HCT116 (cell line): ENCODE results near the gene FOXK2. TPM values are rescaled to one million over a fixed set of nuclear protein-coding genes. Genes with fewer than 3 reads are reported as not detected.
"Not testable (repeated sequence)": the region's sequence is repeated elsewhere in the genome, so short reads cannot be mapped to it uniquely, and the experiment has no call there.

Experiments used
- ATAC-seq: fragments of 200-7000 bp; cut with Tn5 transposase; 2 replicates; pipeline ENCODE4 v1.9.1; 2020; ENCODE audit warnings: mild to moderate bottlenecking, moderate library complexity
- BruUV-seq: library from RNA; stranded (reverse); fragments of 400-500 nt; replicated peaks from 2 replicates; lab custom pipeline; 2021; lab: Mats Ljungman, UMichigan
- CTCF ChIA-PET: fragments of 300-600 bp; sonication (Branson Sonifier 250); formaldehyde crosslinking; loops from one replicate; lab custom pipeline; 2021; ENCODE audit warnings: antibody characterized with exemption; lab: Charles Lee
- POLR2A ChIA-PET: fragments of 300-600, 350-600 bp; sonication (Branson Sonifier 250); formaldehyde crosslinking; loops from one replicate; lab custom pipeline; 2021; ENCODE audit warnings: antibody characterized with exemption; lab: Charles Lee
- RAD21 ChIA-PET, 2 experiments: fragments of 300-600 bp; sonication (Branson Sonifier 250); formaldehyde crosslinking; loops; one replicate each; lab custom pipeline; 2023; ENCODE audit warnings: low total read pairs in 2 of 2; ENCODE audit not compliant: uncharacterized antibody in 2 of 2, unreplicated experiment in 2 of 2, low non-redundant PET in 1 of 2; lab: Charles Lee
- DNase-seq: peaks from one replicate; pipeline ENCODE4 v3.0.0-alpha.2; 2010; ENCODE audit warnings: low read depth, low spot score
- H2AFZ ChIP-seq: fragments of 200-600 bp; shearing (Covaris generic), sonication (generic); 2 replicates; pipeline ENCODE4 v1.6.1; 2017; ENCODE audit warnings: low read depth, mixed run types, mixed read lengths, antibody characterized with exemption, low read length; ENCODE audit not compliant: poor library complexity, severe bottlenecking
- H3K27ac ChIP-seq: 2 replicates; pipeline ENCODE4 v1.5.1; 2012; ENCODE audit warnings: low read depth, low read length
- H3K27me3 ChIP-seq: fragments of 200-600 bp; sonication (generic); 2 replicates; pipeline ENCODE4 v1.6.1; 2016; ENCODE audit warnings: mixed run types, low read length, mixed read lengths; ENCODE audit not compliant: insufficient read depth
- H3K36me3 ChIP-seq, 2 experiments: fragments of 200-500 bp in 1 of 2; fragments of 200-600 bp in 1 of 2; sonication (Bioruptor generic) in 1 of 2; sonication (generic) in 1 of 2; 2 replicates each; pipeline versions ENCODE4 v1.5.1 to v1.6.1; 2014 to 2016; ENCODE audit warnings: low read length in 2 of 2, inconsistent platforms in 1 of 2, mixed read lengths in 1 of 2, mixed run types in 1 of 2; ENCODE audit not compliant: insufficient read depth in 2 of 2, control insufficient read depth in 1 of 2
- H3K4me1 ChIP-seq, 2 experiments: fragments of 200-600 bp in 1 of 2; sonication (generic) in 1 of 2; 2 replicates each; pipeline versions ENCODE4 v1.5.1 to v1.6.1; 2012 to 2017; ENCODE audit warnings: low read length in 2 of 2, inconsistent platforms in 1 of 2, mild to moderate bottlenecking in 1 of 2, mixed read lengths in 1 of 2, mixed run types in 1 of 2, moderate library complexity in 1 of 2; ENCODE audit not compliant: insufficient read depth in 2 of 2, control insufficient read depth in 1 of 2
- H3K4me2 ChIP-seq: fragments of 200-600 bp; sonication (generic); 2 replicates; pipeline ENCODE4 v1.6.1; 2017; ENCODE audit warnings: mixed run types, low read length, mixed read lengths
- H3K4me3 ChIP-seq, 2 experiments: fragments of 200-600 bp in 1 of 2; sonication (generic) in 1 of 2; replicated peaks in 1 of 2; 2 replicates each; pipeline ENCODE4 v1.5.1; 2011 to 2016; ENCODE audit warnings: low read length in 2 of 2, control low read depth in 1 of 2, low read depth in 1 of 2, mild to moderate bottlenecking in 1 of 2, mixed read lengths in 1 of 2, mixed run types in 1 of 2
- H3K79me2 ChIP-seq: fragments of 200-600 bp; sonication (generic); 2 replicates; pipeline ENCODE4 v1.6.1; 2017; ENCODE audit warnings: mild to moderate bottlenecking, mixed run types, low read length, moderate library complexity, mixed read lengths; ENCODE audit not compliant: insufficient read depth
- H3K9ac ChIP-seq: fragments of 200-600 bp; sonication (generic); 2 replicates; pipeline ENCODE4 v1.6.1; 2016; ENCODE audit warnings: low read length, mixed read lengths
- H3K9me2 ChIP-seq: fragments of 200-600 bp; sonication (generic), shearing (Covaris generic); 2 replicates; pipeline ENCODE4 v1.6.1; 2017; ENCODE audit warnings: mixed run types, mild to moderate bottlenecking, moderate library complexity; ENCODE audit not compliant: insufficient read depth
- H3K9me3 ChIP-seq, 2 experiments: fragments of 200-500 bp in 1 of 2; fragments of 200-600 bp in 1 of 2; sonication (Bioruptor generic) in 1 of 2; sonication (generic) in 1 of 2; 2 replicates each; pipeline ENCODE4 v1.6.1; 2014 to 2017; ENCODE audit warnings: low read length in 2 of 2, mixed read lengths in 2 of 2, inconsistent platforms in 1 of 2, low read depth in 1 of 2, mild to moderate bottlenecking in 1 of 2, mixed run types in 1 of 2, moderate library complexity in 1 of 2; ENCODE audit not compliant: control insufficient read depth in 1 of 2, insufficient read depth in 1 of 2
- H4K20me1 ChIP-seq: fragments of 200-600 bp; sonication (generic), shearing (Covaris generic); 2 replicates; pipeline ENCODE4 v1.6.1; 2017; ENCODE audit warnings: mixed run types, mild to moderate bottlenecking, moderate library complexity; ENCODE audit not compliant: insufficient read depth
- CBX3 ChIP-seq: IDR thresholded peaks from 2 replicates; pipeline ENCODE4 v1.6.1; 2012; ENCODE audit warnings: low read depth
- EZH2phosphoT487 ChIP-seq: fragments of 200-600 bp; IDR thresholded peaks from 2 replicates; pipeline ENCODE4 v1.6.1; 2018; ENCODE audit warnings: antibody characterized with exemption, borderline replicate concordance
- FOSL1 ChIP-seq: IDR thresholded peaks from 2 replicates; pipeline ENCODE4 v1.6.1; 2012; ENCODE audit warnings: low read depth
- intact Hi-C: fragments of 100-400 bp; cut with micrococcal nuclease; formaldehyde crosslinking; loops from 2 replicates; pipeline ENCODE4 v1.10.0; 2022
- total RNA-seq: library from RNA; stranded (reverse); gene quantifications from one replicate; pipeline ENCODE4 v1.2.1, GENCODE V29; 2021; ENCODE audit not compliant: unreplicated experiment

Gene FOXK2
- total RNA-seq, 1 experiment from 2014 or later: 122 TPM

GRCh38 chr17:82507631-82508175, 11.8 kb upstream of the FOXK2 start:
- H3K9me3 ChIP-seq: no peaks in the 10 kb centered on the region
- CTCF ChIA-PET: no interaction called here
- H3K9me2 ChIP-seq: no peaks in the 10 kb centered on the region
- no peak for TF ChIP-seq FOSL1
- TF ChIP-seq EZH2phosphoT487: no peak
- no peaks in the 10 kb centered on the region for H3K27me3 ChIP-seq
- H3K4me3 ChIP-seq: no peak overlapping the region
- H3K9ac ChIP-seq: no peak overlapping the region
- H3K79me2 ChIP-seq: no peaks in the 10 kb centered on the region
- DNase-seq (no peak), ATAC-seq (no peak)
- no peak overlapping the region for H2AFZ ChIP-seq
- H3K27ac ChIP-seq: no peak overlapping the region
- H3K4me1 ChIP-seq: peaks cover 0 to 3% of the 10 kb centered on the region in 2 experiments; a peak in 1 of 4 replicates
- RAD21 ChIA-PET: no interaction called here
- BruUV-seq: no TSS peak
- no peak overlapping the region for H3K4me2 ChIP-seq
- POLR2A ChIA-PET: no interaction called here
- intact Hi-C loops: no loop called here
- no peaks in the 10 kb centered on the region for H3K36me3 ChIP-seq
- H4K20me1 ChIP-seq: no peaks in the 10 kb centered on the region

GRCh38 chr17:82511642-82512041, 7.9 kb upstream of the FOXK2 start:
- CTCF ChIA-PET, H3K4me2 ChIP-seq, H3K36me3 ChIP-seq, H3K79me2 ChIP-seq, H3K9me2 ChIP-seq, H3K9me3 ChIP-seq, RAD21 ChIA-PET, H3K9ac ChIP-seq, DNase-seq, H4K20me1 ChIP-seq, POLR2A ChIA-PET, H2AFZ ChIP-seq, ATAC-seq, H3K4me1 ChIP-seq, H3K27me3 ChIP-seq, BruUV-seq, H3K27ac ChIP-seq, H3K4me3 ChIP-seq, intact Hi-C loops: not testable (repeated sequence)

- H2AFZ ChIP-seq, POLR2A ChIA-PET: not testable (repeated sequence)
Measured at GRCh38 chr17:82513864-82514263, 5.7 kb upstream of the FOXK2 start.

More at GRCh38 chr17:82513864-82514263, 5.7 kb upstream of the FOXK2 start:
- ATAC-seq, DNase-seq, H3K4me1 ChIP-seq, H4K20me1 ChIP-seq, H3K27me3 ChIP-seq, H3K79me2 ChIP-seq, CTCF ChIA-PET, intact Hi-C loops, H3K9me3 ChIP-seq, H3K4me3 ChIP-seq, H3K36me3 ChIP-seq, BruUV-seq, H3K27ac ChIP-seq, H3K4me2 ChIP-seq, H3K9ac ChIP-seq, H3K9me2 ChIP-seq: not testable (repeated sequence)
- RAD21 ChIA-PET: interaction anchor here in 1 of 2 experiments (0.5 kb wide), 1 partner anchor 36 kb away, joined by 4 read pairs; no protein-coding TSS in a partner anchor
- peak; percentile 67; the same call in 1 of the 2 replicates for TF ChIP-seq CBX3
